NCI-H1694 (cell line): ENCODE data around the gene NEURL2.

ENCODE experiments used
- DNase-seq: peaks from one replicate; lab custom pipeline; 2025; lab: John Stamatoyannopoulos, UW

The NEURL2 gene

DNA sequence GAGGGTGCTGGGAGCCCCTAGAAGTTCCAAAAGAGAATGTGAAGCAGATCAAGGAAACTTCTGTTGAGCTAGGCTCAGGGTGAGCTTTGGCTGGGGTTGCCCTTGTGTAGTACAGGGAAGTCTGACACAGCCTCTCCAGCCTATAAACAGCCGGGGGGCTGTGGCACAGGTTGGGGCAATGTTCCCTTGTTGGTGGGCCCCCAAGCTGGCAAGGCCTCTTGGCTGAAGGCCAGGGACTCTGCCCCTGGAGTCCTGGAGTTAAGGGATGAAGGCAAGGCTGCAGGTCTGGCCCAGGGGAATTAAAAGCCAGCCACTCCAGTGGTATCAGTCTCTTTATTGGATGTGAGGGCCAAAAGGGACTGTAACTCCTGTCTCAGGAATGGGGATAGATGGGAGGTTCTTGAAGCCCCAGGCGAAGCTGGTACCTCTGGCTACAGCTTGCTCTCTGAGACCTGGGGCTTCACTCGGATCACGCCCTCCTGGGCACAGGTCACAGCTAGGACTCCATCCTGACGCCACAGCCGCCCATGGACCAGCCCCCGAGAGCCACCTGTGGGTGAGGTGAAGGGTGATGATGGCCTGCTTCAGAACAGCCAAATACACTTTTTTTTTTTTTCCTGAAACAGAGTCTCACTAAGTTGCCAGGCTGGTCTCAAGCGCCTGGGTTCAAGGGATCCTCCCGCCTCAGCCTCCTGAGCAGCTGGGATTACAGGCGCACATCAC lies 49.4 kb downstream of the NEURL2 start:
- DNase-seq = no peak

DNA sequence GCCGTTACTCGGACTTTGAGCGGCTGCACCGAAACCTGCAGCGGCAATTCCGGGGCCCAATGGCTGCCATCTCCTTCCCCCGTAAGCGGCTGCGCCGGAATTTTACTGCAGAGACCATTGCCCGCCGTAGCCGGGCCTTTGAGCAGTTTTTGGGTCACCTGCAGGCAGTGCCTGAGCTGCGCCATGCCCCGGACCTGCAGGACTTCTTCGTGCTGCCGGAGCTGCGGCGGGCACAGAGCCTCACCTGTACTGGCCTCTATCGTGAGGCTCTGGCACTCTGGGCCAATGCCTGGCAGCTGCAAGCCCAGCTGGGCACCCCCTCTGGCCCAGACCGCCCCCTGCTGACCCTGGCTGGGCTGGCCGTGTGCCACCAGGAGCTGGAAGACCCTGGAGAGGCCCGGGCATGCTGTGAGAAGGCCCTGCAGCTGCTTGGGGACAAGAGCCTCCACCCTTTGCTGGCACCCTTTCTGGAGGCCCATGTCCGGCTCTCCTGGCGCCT lies 50.3 kb downstream of the NEURL2 start:
- DNase-seq = no peak
